K562 (cell line): ENCODE measurements around the gene TRPC5OS.

Experiments used
- SRSF9 ChIP-seq: fragments of 200-400 bp; formaldehyde crosslinking; IDR thresholded peaks from 2 replicates; pipeline ENCODE4 v1.6.1; 2017; ENCODE audit warnings: low read depth, low read length, borderline replicate concordance
- TF ChIP-seq, protein P1 (sequence below): sonication (generic); formaldehyde crosslinking; IDR thresholded peaks from 2 replicates; pipeline ENCODE4 v1.8.0; 2022; ENCODE audit warnings: missing genetic modification reagents, mild to moderate bottlenecking, borderline replicate concordance
- TF ChIP-seq, protein P2 (sequence below), 2 experiments: fragments of 450-650 bp; conservative IDR thresholded peaks; 2 replicates each; pipeline ENCODE4 v1.6.1; 2017; ENCODE audit warnings: mild to moderate bottlenecking in 2 of 2, moderate library complexity in 2 of 2

DNA sequence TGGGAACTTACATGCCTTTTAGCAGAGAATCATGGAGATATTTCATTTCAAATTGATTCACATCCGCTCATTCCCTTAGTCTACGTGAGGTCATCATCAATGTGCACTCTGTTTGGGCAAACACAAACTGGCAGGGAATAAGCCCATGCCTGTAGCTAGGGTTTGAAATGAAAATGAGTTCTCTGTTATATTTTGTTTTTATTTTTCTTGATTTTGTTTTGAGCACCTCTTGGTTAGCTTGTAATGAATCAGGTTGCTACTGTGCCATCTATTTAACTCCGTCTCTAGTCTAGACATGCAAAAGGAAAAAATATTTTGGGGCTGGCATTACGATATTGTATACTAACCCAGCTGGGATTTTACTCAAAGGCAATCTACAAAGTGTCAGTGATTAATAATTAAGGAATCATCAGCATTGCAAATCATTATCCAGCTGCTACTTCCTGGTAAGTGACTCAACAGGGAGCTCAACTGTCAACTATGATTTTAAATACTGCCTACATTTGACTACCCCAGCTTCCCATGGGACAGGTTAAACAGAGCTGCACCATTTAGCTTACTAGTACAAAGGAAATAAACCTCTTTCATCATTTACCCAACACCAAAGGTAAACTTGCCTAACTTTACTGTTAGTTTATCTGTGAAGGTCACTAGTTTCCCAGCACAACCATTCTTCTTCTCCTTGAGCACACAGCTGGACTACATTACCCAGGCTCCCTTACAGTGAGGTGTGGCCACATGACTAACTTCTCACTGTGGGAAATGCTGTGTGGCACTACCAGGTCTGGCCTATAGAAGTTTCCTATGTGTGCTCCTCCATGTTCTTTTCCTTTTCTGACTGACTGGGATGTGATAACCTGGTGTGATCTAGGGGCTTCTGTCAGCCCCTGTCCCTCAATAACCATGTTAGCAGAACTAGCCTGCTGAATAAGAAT is 21.2 kb upstream of the TRPC5OS start:
- TF ChIP-seq, protein P1, sequence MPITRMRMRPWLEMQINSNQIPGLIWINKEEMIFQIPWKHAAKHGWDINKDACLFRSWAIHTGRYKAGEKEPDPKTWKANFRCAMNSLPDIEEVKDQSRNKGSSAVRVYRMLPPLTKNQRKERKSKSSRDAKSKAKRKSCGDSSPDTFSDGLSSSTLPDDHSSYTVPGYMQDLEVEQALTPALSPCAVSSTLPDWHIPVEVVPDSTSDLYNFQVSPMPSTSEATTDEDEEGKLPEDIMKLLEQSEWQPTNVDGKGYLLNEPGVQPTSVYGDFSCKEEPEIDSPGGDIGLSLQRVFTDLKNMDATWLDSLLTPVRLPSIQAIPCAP (CRISPR knock-in tag), result no peak
- TF ChIP-seq, protein P2, sequence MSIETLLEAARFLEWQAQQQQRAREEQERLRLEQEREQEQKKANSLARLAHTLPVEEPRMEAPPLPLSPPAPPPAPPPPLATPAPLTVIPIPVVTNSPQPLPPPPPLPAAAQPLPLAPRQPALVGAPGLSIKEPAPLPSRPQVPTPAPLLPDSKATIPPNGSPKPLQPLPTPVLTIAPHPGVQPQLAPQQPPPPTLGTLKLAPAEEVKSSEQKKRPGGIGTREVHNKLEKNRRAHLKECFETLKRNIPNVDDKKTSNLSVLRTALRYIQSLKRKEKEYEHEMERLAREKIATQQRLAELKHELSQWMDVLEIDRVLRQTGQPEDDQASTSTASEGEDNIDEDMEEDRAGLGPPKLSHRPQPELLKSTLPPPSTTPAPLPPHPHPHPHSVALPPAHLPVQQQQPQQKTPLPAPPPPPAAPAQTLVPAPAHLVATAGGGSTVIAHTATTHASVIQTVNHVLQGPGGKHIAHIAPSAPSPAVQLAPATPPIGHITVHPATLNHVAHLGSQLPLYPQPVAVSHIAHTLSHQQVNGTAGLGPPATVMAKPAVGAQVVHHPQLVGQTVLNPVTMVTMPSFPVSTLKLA (conservative IDR thresholded peaks at IDR 0.05), result no peak
- TF ChIP-seq SRSF9, result no peak
